ENCODE data around the gene PIAS4.

PIAS4 gene

DNA sequence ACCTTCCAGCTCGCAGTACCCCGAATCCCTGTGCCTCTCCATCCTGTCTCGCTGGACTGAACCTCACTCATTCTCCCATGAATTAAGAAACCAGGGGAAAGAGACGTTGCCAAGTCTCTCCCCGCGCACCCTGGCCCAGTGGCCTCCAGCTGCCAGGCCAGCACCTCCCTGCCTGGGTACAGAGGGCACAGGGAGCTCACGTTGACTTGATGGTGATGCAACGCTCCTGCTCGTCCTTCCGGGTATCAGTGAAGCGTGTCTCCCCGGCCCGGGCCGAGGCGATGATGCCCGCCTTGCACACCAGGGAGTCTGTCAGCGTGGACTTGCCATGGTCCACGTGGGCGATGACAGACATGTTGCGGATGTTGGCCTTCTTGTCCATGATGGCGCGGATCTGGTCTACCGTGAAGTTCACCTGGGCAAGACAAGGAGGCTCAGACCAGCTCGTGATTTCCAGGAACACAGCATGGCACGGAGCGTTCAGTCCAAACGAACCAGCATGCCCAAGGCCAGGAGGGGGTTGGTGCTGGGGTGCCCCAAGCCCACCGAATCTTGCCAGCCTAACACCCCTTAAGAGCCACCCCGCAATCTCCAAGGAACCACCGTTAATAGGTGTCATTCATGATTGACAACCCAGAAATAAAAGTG is 23.5 kb upstream of the PIAS4 start:
- peaks cover 60% of the 10 kb centered on the region for H3K36me3 ChIP-seq (ENCODE audit: insufficient read depth, low read length)
- H3K27ac ChIP-seq (ENCODE audit: low read length), result peak overlapping the region; percentile 89
- peaks cover 68% of the 10 kb centered on the region for H3K79me2 ChIP-seq (ENCODE audit: insufficient read depth, low read length)
- TF ChIP-seq CTCF (IDR thresholded peaks at IDR 0.05; ENCODE audit: borderline replicate concordance, extremely low read depth, low read length, poor library complexity, severe bottlenecking) (no peak), EZH2 (IDR thresholded peaks at IDR 0.05; ENCODE audit: borderline replicate concordance, low read depth, low read length, severe bottlenecking) (no peak)
- ATAC-seq (ENCODE audit: insufficient read depth, low read depth) (no peak), DNase-seq (no peak)
- H2AFZ ChIP-seq (ENCODE audit: low read depth, low read length), result no peak overlapping the region
- peaks cover 61% of the 10 kb centered on the region for H4K20me1 ChIP-seq (ENCODE audit: insufficient read depth, low read length)
- H3K9ac ChIP-seq (ENCODE audit: low read depth, low read length), result peak overlapping the region; percentile 71
- H3K4me3 ChIP-seq (ENCODE audit: low read depth in 1 of 2, low read length in 2 of 2), result peak overlapping the region; percentile 69 to 73
- peak overlapping the region; percentile 87 for H3K4me2 ChIP-seq (ENCODE audit: insufficient read depth, low read length)
- no peaks in the 10 kb centered on the region for H3K9me3 ChIP-seq (ENCODE audit: insufficient read depth, low read length, severe bottlenecking)
- peaks cover 80% of the 10 kb centered on the region for H3K4me1 ChIP-seq (ENCODE audit: insufficient read depth, low read length)
- no peaks in the 10 kb centered on the region for H3K27me3 ChIP-seq (ENCODE audit: insufficient read depth, low read length, poor library complexity)

DNA sequence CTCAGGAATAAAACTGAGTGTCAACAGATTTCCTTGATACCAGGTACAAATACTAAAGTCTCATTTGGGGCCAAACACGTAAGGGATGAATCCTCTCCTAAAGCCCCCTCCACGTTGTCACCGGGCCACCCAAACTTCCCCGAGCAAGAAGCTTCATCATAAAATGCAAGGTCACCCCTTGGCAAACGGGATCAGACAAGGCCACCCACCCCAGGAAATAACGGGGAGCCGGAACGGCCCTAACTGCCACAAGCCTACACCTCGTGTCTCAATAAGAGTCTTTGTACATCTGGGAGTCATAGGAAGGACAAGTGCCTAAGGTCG is 23.0 kb upstream of the PIAS4 start:
- Histone ChIP-seq H2AFZ (ENCODE audit: low read depth, low read length) (no peak overlapping the region), H3K4me1 (ENCODE audit: insufficient read depth, low read length) (peaks cover 80% of the 10 kb centered on the region), H3K27ac (ENCODE audit: low read length) (peak overlapping the region; percentile 89), H3K27me3 (ENCODE audit: insufficient read depth, low read length, poor library complexity) (no peaks in the 10 kb centered on the region), H3K36me3 (ENCODE audit: insufficient read depth, low read length) (peaks cover 55% of the 10 kb centered on the region), H3K4me3 (ENCODE audit: low read depth in 1 of 2, low read length in 2 of 2) (peak overlapping the region; percentile 69 to 73), H4K20me1 (ENCODE audit: insufficient read depth, low read length) (peaks cover 56% of the 10 kb centered on the region), H3K4me2 (ENCODE audit: insufficient read depth, low read length) (peak overlapping the region; percentile 87), H3K9ac (ENCODE audit: low read depth, low read length) (peak overlapping the region; percentile 71), H3K9me3 (ENCODE audit: insufficient read depth, low read length, severe bottlenecking) (no peaks in the 10 kb centered on the region), H3K79me2 (ENCODE audit: insufficient read depth, low read length) (peaks cover 63% of the 10 kb centered on the region)
- DNase-seq (no peak), ATAC-seq (ENCODE audit: insufficient read depth, low read depth) (no peak; the same call in 2 of the 3 replicates)
- TF ChIP-seq CTCF (IDR thresholded peaks at IDR 0.05; ENCODE audit: borderline replicate concordance, extremely low read depth, low read length, poor library complexity, severe bottlenecking) (no peak), EZH2 (IDR thresholded peaks at IDR 0.05; ENCODE audit: borderline replicate concordance, low read depth, low read length, severe bottlenecking) (no peak)

- no peaks in the 10 kb centered on the region for H3K9me3 ChIP-seq (ENCODE audit: insufficient read depth, low read length, severe bottlenecking)
- ATAC-seq (ENCODE audit: insufficient read depth, low read depth) (peak; percentile 64), DNase-seq (peak; percentile 90)
- H3K27me3 ChIP-seq (ENCODE audit: insufficient read depth, low read length, poor library complexity), result no peaks in the 10 kb centered on the region
- peak within 1 kb of the TSS; percentile 71 for H3K9ac ChIP-seq (ENCODE audit: low read depth, low read length)
- peaks cover 50% of the 10 kb centered on the region for H3K36me3 ChIP-seq (ENCODE audit: insufficient read depth, low read length)
- H3K4me2 ChIP-seq (ENCODE audit: insufficient read depth, low read length), result peak within 1 kb of the TSS; percentile 87
- peak within 1 kb of the TSS; percentile 86 for H2AFZ ChIP-seq (ENCODE audit: low read depth, low read length)
- peak within 1 kb of the TSS; percentile 89 for H3K27ac ChIP-seq (ENCODE audit: low read length)
- TF ChIP-seq EZH2 (IDR thresholded peaks at IDR 0.05; ENCODE audit: borderline replicate concordance, low read depth, low read length, severe bottlenecking) (no peak), CTCF (IDR thresholded peaks at IDR 0.05; ENCODE audit: borderline replicate concordance, extremely low read depth, low read length, poor library complexity, severe bottlenecking) (no peak)
- H3K4me3 ChIP-seq (ENCODE audit: low read depth in 1 of 2, low read length in 2 of 2), result peak within 1 kb of the TSS; percentile 69 to 73
- H3K79me2 ChIP-seq (ENCODE audit: insufficient read depth, low read length), result peaks cover 58% of the 10 kb centered on the region
- peaks cover 51% of the 10 kb centered on the region for H4K20me1 ChIP-seq (ENCODE audit: insufficient read depth, low read length)
- peaks cover 74% of the 10 kb centered on the region for H3K4me1 ChIP-seq (ENCODE audit: insufficient read depth, low read length)
Measured at GRCh38 chr19:3984908-3985642, 22.5 kb upstream of the PIAS4 start, which contains the start of gene EEF2. Gene EEF2, minus strand, starts transcription at chr19:3985463. Its CDS starts 83 bp downstream, at chr19:3985380.
